B cell (primary cell): Measurements from ENCODE around the gene OR2L5.

Experiments used
- CTCF ChIP-seq: fragments of 200-600 bp; IDR thresholded peaks from one replicate; pipeline ENCODE4 v1.8.0; 2022; ENCODE audit warnings: antibody characterized with exemption, mild to moderate bottlenecking
- EZH2 ChIP-seq: IDR thresholded peaks from 2 replicates; pipeline ENCODE4 v1.6.1; 2012; ENCODE audit warnings: borderline replicate concordance, low read depth, mild to moderate bottlenecking, moderate library complexity, low read length; ENCODE audit not compliant: insufficient read depth, poor library complexity, severe bottlenecking

- TF ChIP-seq CTCF (no peak), EZH2 (no peak)
Observed at GRCh38 chr1:248065604-248066003, 52.1 kb downstream of the OR2L5 start.
